Effector CD4-positive, alpha-beta T cell (primary cell): ENCODE results near the gene ZMIZ1.
"Not testable (repeated sequence)": the region's sequence is repeated elsewhere in the genome, so short reads cannot be mapped to it uniquely, and the experiment has no call there.

Experiments used
- DNase-seq: peaks from one replicate; pipeline ENCODE4 v3.0.0-alpha.2; 2020

Gene ZMIZ1

DNA sequence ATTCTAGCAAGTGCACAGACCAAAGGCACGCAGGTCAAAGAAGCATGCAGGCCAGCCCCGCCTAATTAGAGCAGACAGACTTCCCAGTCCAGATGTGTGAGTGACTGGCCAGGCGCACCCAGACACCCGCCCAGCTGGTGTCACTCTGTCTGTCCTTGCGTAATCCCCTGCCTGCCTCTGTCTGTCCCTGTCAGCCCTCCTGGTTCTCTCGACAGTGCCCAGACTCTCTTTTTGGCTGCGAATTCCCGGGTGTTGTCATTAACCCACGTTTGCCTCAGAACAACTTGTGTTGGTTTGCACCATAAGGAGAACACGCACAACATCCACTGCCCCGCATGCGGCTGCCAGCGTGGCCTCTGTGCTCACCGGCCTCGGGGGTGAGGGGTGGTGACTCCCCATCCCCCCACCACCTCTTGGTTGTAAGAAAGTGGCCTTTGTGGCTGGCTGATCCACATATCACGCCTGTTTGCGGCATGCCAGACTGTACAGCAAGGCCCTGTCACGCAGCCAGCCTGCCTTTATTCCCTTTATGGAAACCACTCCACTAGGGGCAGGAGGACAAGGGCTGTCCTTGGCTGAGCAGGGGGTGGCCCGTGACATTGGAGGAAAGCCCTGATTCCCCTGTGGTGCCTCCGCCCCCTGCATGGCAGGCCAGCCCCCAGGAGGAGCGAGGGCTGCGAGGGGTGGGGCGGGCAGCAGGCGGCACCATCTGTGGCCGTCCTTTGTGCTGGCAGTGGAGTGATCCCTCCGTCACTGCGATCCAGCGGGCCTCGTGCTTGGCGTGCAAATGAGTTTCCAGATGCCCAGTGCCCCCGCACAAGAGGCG is 205.7 kb downstream of the ZMIZ1 start:
- no peak for DNase-seq

DNA sequence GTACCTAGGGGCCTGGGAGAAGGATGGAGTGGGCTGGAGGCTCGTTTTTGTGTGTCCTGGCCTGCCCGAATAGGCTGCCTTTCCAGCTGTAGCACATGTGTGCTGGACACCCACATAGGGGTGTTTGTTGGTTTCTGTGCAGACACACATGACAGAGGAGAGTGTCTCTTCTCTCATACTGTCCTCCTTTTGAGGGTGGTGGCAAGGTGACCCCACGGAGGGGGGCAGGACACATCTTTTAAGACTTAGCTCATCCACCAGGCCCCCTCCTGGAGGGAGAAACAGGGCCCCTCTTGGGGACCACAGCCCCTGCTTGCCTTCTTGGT is 206.3 kb downstream of the ZMIZ1 start:
- DNase-seq, result no peak

DNA sequence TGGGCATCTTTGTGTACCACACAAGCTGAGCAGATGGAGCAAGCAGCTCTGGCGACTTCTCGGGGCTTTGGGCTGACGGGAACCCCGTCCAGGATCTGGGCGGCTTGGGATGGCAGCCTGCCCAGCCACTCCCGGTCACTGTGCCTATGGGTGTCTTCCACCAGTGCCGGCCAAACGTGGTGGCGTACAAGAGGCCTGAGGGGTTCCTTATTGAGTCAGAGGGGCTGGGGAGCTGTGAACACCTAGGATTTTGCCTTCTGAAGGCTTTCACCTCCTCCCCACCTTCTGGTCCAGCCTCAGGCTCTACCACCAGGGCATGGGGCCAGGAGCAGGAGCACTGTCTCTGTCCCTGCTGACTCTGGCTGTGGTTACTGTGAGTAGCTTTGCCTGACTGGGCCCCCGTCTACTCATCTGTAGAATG is 206.7 kb downstream of the ZMIZ1 start:
- DNase-seq, result no peak

DNA sequence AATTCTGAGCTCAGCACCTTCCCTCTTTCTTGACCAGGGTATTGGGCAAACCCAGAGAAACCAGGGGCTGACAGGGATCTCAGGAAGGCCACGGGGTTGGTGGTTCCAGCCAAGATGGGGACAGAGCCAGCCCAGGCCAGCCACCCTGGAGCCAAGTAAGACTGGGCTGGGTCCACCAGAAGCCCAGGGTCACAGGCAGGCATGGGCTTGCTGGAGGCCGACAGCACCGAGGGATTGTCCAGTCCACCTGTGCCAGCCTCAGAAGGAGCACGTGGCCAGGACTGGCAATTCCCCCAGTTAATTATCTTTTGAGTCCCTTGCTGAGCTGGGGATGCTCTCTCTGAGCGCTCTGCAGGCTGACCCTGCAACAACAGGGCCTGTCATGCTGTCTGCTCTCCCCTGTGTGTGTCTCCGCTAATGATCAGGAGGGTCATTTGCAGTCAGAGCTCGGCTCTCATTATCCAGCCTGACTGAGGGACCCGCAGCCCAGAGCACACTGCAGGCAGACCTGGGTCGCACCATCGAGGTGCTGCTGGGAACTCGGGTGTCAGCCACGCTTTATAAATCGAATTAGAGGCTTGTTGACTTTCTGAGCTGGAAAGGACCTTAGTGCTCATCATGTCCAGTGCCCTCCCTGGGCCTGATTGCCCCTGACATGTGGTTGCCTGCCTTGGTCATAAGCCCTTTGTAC is 209.0 kb downstream of the ZMIZ1 start:
- no peak for DNase-seq

DNA sequence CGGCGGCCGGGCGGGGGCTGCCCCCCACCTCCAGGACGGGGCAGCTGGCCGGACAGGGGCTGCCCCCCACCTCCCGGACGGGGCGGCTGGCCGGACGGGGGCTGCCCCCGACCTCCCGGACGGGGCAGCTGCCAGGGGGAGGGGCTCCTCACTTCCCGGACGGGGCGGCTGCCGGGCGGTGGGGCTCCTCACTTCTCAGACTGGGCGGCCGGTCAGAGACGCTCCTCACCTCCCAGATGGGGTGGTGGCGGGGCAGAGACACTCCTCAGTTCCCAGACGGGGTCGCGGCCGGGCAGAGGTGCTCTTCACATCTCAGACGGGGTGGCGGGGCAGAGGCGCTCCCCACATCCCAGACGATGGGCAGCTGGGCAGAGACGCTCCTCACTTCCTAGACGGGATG is 210.3 kb downstream of the ZMIZ1 start:
- DNase-seq, result not testable (repeated sequence)

DNA sequence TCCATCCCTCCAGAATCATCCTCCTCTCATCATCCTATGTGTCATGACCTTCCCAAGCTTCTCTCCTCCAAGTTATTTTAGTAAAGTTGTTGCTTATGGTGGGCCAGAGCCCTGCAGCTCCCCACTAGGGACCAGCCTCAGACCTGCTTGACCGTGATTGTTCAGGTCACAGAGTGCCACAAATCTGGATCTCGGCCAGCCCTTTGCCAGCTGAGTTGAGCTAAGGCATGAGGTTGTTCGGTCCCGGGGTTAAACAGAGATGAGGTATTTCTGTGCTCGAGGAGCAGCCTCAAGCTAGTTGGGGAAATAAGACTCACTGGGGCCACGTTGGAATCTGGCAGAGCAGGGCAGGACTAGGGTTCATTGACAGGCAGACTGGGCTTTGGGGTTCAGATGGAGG is 212.2 kb downstream of the ZMIZ1 start:
- DNase-seq, result no peak

DNA sequence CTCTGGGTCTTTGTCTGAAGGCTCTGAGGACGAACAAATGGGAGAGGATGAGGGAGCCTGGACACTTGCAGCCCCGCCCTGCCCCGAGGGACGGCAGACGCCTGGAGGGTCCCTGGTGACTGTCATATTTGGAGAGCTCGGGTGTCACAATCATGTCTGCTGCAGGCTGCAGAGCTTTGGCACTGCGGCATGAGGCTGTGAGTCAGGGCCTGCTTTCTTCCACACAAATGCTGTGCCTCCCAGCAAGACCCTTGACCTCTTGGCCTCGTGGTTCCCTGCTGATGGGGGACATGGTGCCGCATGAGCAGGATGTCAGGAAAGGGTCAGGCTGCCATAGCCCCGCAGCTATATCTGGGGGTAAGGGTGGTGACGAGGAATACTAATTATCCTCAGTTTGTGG is 213.6 kb downstream of the ZMIZ1 start:
- DNase-seq, result no peak

DNA sequence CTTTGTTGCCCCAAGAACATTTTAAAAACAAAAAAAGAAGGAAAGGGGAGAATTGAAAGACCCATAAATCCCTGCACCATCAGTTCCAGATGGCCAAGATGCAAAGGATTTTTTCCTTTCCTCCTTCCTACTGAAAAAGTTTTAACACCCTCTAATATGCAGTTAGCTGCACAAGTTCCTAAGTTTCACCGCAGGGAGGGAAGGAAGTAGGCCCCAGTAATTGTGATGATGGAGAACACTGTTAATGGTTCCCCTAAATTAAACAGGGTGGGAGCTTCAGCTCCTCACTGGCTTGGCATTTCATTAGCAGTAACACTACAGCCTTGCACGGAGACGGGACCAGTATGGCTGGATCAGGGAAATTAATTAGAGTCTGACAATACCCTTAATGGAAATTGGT is 214.8 kb downstream of the ZMIZ1 start:
- no peak for DNase-seq

DNA sequence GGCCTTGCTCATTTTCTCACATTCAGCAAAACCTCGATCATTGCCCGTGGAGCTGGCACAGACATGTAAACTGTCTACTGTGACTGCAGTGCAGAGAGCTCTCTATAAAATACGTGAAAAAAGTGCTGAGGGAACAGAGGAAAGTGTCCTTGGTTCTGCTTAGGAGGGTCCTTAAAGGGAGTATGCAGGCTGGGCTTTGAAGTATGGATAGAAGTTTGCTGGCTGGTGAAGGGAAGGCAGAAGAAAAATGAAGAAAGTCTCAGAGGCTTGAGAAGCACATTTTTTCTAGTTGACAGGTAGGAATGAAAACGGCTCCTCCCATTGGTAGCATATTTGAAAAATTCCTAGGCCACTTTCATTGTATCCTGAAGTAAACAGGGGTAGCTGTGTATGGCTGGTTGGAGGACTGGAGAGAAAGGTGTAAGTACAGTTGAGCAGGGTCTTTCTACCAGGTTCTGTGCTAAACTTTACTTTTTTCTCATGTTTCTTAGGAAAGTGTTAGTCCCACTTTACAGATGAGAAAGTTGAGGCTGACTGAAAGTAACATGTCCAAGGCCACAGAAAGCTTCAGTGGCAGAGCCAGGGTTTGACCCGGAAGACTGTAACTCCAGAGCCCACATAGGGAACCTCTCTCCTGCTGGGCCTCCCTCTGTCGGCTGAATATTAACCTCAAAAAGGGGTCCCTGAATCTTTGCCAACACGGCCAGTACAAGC is 215.5 kb downstream of the ZMIZ1 start:
- DNase-seq, result no peak

DNA sequence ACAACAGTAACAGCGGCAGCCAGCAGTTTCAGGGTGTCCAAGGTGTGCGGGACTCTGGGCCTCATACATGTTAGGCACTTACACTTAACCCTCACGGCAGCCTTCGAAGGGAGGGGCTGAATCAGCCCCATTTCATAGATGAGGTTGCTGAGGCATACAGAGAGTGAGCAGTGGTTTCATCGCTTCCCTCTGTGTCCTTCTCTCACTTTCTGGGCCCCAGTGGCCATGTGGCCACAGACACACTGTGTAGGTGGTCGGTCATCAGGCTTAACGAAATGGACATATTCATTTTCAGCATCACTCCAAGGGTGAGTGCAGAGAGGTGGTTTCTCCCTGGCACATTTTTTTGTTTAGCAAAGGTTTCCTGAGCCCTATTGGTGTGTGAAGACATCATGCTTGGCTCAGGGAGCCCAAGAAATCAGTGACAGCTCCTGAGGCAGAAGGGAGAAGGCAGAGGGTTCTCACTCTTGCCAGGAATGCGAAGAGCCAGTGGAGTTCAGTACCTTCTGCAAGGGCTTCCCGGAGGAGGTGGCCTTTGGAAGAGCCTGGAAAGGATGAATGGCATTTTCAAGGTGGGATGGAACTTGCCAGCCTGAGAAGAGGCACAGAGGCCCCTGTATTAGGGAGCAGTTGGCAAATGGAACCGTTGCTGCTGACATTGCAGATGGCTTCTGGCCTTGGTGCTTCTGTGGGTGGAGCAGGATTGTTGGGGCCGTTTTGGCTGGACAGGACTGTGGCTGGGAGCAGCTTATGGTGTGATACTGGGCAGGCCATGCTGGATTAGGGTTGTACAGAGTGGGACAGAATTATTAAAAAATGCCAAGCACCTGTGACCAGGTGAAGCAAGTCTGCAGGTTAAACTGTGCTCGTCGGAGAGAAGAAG is 216.8 kb downstream of the ZMIZ1 start:
- DNase-seq, result no peak

DNA sequence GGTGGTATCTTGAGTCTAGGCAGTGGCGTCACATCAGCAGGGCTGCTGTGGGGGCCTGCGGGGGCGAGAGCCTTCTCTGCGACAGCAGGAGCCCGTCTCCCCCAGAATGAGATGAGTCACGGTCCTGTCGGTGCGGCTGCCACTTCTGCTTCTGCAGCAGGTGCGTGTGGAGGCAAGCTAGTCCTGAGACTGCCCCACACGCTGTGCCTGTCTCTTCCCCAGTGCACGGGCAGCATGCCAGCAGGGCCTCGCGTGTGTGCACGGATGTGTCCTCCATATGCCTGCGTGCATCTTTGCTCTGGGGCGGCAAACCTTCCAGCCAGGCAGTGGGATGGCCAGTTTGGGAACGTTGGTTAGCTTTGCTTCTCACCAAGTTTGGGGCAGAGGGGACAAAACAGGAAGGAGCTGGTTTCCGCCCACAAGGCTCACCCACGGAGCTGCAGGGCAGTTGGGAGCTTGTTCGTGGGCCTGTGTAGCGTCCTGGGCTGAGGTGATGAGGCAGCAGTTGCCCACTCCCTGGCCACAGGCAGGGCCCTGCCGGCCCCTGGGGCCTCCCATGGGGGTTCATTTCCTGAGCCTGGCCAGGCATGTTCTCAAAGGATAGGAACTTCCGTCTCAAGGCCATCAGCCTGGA is 217.7 kb downstream of the ZMIZ1 start:
- peak; percentile 80 for DNase-seq

DNA sequence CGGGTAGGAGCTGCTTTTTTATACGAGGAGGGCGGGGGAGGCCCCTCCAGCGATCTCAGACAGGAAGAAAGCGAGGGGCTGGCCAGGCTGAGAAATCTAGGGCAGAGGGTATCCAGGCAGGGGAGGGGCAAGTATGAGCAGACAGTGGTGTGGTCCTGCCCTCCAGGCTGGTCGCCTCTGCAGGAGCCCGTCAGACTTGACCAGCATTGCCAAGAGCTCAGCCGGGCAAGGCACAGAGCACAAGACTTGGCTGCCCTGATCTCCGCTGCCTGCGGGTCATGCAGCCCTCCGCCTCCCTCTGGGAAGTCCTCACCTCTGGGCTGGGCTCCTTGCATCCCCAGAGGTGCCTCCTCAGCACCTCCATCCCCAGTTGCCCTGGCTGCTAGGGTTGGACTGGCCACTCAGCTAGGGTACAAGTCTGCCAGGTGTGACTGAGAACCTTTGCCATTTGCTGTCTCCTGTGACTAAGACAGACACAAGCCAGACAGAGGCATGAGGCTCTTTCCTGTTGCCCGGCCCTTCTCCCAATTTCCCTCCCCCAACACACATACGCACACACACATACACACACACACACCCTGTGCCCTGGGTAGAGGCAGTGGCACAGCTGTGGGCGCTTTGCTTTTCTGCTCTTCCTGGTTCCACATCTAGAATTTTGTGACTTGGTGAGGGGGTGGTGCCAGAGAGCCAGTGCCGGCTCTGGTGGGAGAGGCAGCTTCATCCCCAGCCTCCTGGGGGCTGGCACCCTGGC is 219.4 kb downstream of the ZMIZ1 start:
- no peak for DNase-seq

DNA sequence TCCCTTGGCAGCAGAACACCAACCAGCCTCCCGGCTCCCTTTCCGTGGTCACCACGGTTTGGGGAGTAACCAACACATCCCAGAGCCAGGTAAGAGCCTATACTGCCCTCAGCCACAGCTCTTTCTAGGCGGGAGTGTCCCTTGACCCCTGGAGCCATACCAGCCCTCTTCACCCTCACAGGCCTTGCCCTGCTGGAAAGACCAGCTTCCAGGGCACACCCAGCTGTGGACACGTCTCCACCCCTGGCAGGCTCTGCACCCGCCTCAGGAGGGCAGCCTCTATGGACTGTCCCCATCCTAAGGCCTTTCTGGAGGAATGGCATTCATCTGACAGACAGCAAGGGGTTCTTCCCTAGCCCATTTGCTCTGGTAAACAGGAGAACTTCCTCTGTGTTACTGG is 221.0 kb downstream of the ZMIZ1 start:
- no peak for DNase-seq

DNA sequence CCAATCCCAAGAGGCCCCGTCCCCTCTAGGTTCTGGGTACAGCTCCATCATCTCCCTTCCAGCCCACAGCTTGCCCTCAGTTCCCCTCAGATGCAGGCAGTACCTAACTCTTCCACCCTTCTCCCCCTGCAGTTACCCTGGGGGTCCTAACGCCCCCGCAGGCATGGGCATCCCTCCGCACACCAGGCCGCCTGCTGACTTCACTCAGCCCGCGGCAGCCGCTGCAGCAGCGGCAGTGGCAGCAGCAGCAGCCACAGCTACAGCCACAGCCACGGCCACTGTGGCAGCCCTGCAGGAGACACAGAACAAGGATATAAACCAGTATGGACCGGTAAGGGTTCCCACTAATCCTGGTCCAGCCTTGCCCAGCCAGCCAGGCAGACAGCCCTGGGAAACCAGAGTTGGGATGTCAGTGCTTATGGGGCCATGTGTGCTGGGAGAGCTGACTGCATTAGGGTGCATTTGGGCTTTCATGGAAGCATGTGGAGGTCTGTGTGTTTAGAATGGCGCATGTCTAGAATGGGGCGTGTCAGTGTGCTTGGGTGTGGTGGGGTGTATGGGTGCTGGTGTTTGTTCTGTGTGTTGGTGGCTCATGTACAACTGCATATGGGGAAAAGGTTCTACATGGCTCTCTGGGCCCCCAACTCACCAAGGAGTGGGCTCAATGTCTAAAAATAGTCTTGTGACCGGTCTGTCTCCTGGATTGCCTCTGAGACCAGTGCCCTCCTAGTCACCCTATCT is 223.4 kb downstream of the ZMIZ1 start:
- DNase-seq, result no peak

DNA sequence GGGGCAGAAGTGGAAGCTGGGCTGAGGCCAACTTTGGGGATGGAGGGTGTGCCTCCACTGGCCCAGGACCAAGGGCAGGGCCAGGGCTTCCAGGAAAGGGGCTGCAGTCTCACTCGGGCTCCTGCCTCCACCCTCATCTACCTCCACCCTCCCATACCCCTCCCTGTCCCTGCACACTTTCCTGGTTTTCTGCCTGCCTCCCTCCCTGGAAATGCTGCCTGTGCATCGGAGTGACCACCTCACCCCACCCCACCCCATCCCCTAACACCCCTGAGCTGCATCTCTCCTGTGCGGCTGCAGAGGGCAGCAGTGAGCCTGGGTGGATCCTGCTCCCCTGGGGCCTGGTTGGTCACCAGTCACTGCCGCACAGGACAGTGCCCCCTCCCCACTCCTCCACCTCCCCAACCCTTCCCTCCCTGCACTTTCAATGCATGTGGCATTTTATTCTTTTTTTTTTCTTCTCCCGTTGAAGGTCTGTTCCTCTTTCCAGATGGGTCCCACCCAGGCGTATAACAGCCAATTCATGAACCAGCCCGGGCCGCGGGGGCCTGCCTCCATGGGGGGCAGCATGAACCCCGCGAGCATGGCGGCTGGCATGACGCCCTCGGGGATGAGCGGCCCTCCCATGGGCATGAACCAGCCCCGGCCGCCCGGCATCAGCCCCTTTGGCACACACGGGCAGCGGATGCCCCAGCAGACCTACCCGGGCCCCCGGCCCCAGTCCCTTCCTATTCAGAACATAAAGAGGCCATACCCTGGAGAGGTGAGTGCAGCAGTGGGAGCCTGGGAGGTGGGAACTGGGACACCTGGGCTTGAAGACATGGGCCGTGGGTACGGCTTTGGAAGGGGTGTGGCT is 224.4 kb downstream of the ZMIZ1 start:
- DNase-seq, result no peak

DNA sequence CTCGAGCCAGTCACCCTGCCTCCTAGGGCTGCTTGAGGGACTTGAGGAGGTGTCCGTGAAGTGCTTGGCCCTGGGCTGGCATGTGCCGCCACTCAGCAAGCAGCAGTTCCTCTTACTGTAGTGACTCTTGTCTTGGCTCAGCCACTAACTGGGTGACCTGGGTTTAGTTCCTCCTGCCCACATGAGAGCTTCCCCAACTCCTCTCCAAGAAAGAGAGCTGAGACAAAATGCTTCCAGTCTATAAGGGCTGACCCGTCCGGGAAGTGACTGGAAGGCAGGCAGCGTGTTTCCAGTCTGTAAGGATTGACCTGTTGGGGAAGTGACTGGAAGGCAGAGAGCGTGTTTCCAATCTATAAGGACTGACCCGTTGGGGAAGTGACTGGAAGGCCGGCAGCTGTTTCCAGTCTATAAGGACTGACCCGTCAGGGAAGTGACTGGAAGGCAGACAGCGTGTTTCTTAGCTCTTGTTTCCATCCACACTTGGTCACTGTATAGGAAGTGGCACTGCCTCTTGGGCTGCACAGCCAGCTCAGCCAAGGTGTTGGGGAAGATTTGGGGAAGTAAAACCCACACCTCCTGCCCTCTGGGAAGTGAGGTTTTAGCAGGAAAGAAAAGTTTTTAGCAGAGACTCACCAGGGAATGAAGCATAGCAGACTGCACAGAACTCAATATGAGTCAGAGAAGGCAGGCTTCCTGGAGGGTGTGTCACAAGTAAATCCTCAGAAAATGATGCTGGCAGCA is 225.2 kb downstream of the ZMIZ1 start:
- no peak for DNase-seq

DNA sequence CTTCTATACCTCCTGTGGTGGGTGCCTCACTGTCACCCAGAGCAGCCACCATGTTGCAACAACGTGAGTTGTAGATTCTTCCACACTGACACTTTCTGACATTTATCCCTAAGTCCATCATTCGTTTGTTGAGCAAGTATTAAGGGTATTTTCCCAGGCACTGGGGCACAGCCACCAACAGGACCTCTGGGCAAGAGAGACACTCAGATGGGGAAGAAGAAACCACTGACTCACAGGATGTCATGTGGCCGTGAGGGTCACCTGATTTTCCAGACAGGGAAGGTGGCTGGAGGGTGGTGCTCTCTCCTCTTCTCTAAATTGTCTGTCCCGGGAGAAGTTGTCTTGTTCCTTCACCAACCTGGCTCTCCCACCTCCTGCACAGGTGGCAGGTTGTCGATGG is 226.8 kb downstream of the ZMIZ1 start:
- no peak for DNase-seq

DNA sequence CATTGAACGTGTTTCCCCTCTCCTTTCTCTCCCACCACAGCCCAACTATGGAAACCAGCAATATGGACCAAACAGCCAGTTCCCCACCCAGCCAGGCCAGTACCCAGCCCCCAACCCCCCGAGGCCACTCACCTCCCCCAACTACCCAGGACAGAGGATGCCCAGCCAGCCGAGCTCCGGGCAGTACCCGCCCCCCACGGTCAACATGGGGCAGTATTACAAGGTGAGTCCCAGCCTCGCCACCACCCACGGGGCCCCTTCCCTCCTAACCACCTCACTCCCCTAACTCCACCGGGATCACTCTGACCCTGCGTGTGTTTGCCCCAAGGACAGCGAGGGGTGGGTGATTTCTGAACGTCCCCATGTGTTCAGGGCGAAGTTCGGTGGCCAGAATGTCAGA is 227.7 kb downstream of the ZMIZ1 start:
- DNase-seq, result no peak
